Stimulated activated CD4-positive, alpha-beta T cell treated with anti-CD3 and anti-CD28 coated beads, TNF-alpha, amount 100 ng/mL, for 1 hour (primary cell): ENCODE measurements around the gene SSBP3.
"Not testable (repeated sequence)": the region's sequence is repeated elsewhere in the genome, so short reads cannot be mapped to it uniquely, and the experiment has no call there.

ENCODE experiments used
- DNase-seq, 3 donors: peaks; one replicate each; pipeline ENCODE4 v3.0.0-alpha.2; 2020; ENCODE audit warnings: low read depth in 3 of 3, low spot score in 1 of 3

SSBP3 gene

GRCh38 chr1:54394104-54394503 is 12.1 kb downstream of the SSBP3 start:
- DNase-seq: no peak

- no peak for DNase-seq
These were observed 13.8 kb downstream of the SSBP3 start for GRCh38 chr1:54392401-54392800.

- no peak for DNase-seq
These were observed 14.6 kb downstream of the SSBP3 start for GRCh38 chr1:54391450-54392209.

- DNase-seq: no peak
These were observed 15.5 kb downstream of the SSBP3 start for GRCh38 chr1:54390655-54391054.

GRCh38 chr1:54389608-54390007 is 16.6 kb downstream of the SSBP3 start:
- not testable (repeated sequence) for DNase-seq

- DNase-seq: no peak
These were observed 18.8 kb downstream of the SSBP3 start for GRCh38 chr1:54387419-54387818.

GRCh38 chr1:54385727-54386022 is 20.5 kb downstream of the SSBP3 start:
- DNase-seq: no peak

GRCh38 chr1:54384918-54385726 is 21.1 kb downstream of the SSBP3 start:
- no peak for DNase-seq

- DNase-seq: no peak
These were observed 21.7 kb downstream of the SSBP3 start for GRCh38 chr1:54384471-54384870.

GRCh38 chr1:54381524-54381923 is 24.7 kb downstream of the SSBP3 start:
- DNase-seq: no peak

- DNase-seq: no peak
These were observed 25.8 kb downstream of the SSBP3 start for GRCh38 chr1:54380290-54380882.

GRCh38 chr1:54379555-54380289 is 26.5 kb downstream of the SSBP3 start:
- no peak for DNase-seq

GRCh38 chr1:54378874-54379554 is 27.2 kb downstream of the SSBP3 start:
- no peak for DNase-seq

- no peak for DNase-seq
These were observed 27.9 kb downstream of the SSBP3 start for GRCh38 chr1:54378157-54378873.

- no peak for DNase-seq
These were observed 29.0 kb downstream of the SSBP3 start for GRCh38 chr1:54377040-54377691.

GRCh38 chr1:54376430-54377039 is 29.7 kb downstream of the SSBP3 start:
- no peak for DNase-seq

GRCh38 chr1:54375712-54376429 is 30.3 kb downstream of the SSBP3 start:
- DNase-seq: no peak

GRCh38 chr1:54375298-54375697 is 30.9 kb downstream of the SSBP3 start:
- no peak for DNase-seq

- no peak for DNase-seq
These were observed 31.4 kb downstream of the SSBP3 start for GRCh38 chr1:54374766-54375165.
